Spleen (tissue), 11 donors: Measurements from ENCODE around the gene BIN2. TPM values are rescaled to one million over a fixed set of nuclear protein-coding genes. Genes with fewer than 3 reads are reported as not detected.

Experiments used
- DNase-seq: peaks from one replicate; pipeline ENCODE4 v3.0.0-alpha.2; 2020
- H3K27ac ChIP-seq, 8 donors: fragments of 200-600 bp; sonication (generic) in 7 of 8; 1 replicate in 4 of 8; 2 replicates in 4 of 8; pipeline versions ENCODE4 v1.5.0 to v1.8.0; 2016 to 2021; ENCODE audit warnings: inconsistent platforms in 4 of 8, mild to moderate bottlenecking in 4 of 8, moderate library complexity in 1 of 8
- H3K27me3 ChIP-seq, 7 donors: fragments of 200-600 bp; sonication (generic) in 6 of 7; replicated peaks in 1 of 7; 1 replicate in 4 of 7; 2 replicates in 3 of 7; pipeline versions ENCODE4 v1.5.0 to v1.8.0; 2016 to 2021; ENCODE audit warnings: inconsistent platforms in 3 of 7, mild to moderate bottlenecking in 1 of 7
- H3K36me3 ChIP-seq, 6 donors: fragments of 200-600 bp; sonication (generic) in 5 of 6; 1 replicate in 4 of 6; 2 replicates in 2 of 6; pipeline versions ENCODE4 v1.5.0 to v1.8.0; 2016 to 2021; ENCODE audit warnings: inconsistent platforms in 2 of 6
- H3K4me1 ChIP-seq, 6 donors: fragments of 200-600 bp; sonication (generic) in 5 of 6; 1 replicate in 3 of 6; 2 replicates in 3 of 6; pipeline versions ENCODE4 v1.5.0 to v1.8.0; 2016 to 2021; ENCODE audit warnings: inconsistent platforms in 3 of 6
- H3K4me3 ChIP-seq, 8 donors: fragments of 200-600 bp; sonication (generic) in 7 of 8; 1 replicate in 4 of 8; 2 replicates in 4 of 8; pipeline versions ENCODE4 v1.5.0 to v1.8.0; 2016 to 2021; ENCODE audit warnings: inconsistent platforms in 4 of 8, mild to moderate bottlenecking in 4 of 8, moderate library complexity in 2 of 8
- H3K9me3 ChIP-seq, 8 donors: fragments of 200-600 bp; sonication (generic) in 7 of 8; 1 replicate in 4 of 8; 2 replicates in 4 of 8; pipeline versions ENCODE4 v1.5.0 to v1.8.0; 2016 to 2021; ENCODE audit warnings: inconsistent platforms in 4 of 8
- POLR2A ChIP-seq, 3 donors: fragments of 450-650 bp; IDR thresholded peaks; one replicate each; pipeline ENCODE4 v1.5.1; 2017; ENCODE audit warnings: antibody characterized with exemption in 3 of 3, mild to moderate bottlenecking in 1 of 3
- POLR2AphosphoS5 ChIP-seq, 3 donors: sonication (generic); formaldehyde crosslinking; IDR thresholded peaks; one replicate each; pipeline ENCODE4 v1.5.1; 2017; ENCODE audit warnings: antibody characterized with exemption in 3 of 3
- intact Hi-C: fragments of 100-400 bp; cut with DNase I; formaldehyde crosslinking; loops from one replicate; pipeline ENCODE4 v1.15.0; 2023; ENCODE audit warnings: low total_unique reads
- polyA plus RNA-seq, 3 donors: library from polyadenylated mRNA; stranded (reverse); fragments of 200-250 nt; gene quantifications; one replicate each; pipeline ENCODE4 v1.2.1, GENCODE V29; 2013
- total RNA-seq, 7 donors: library from RNA; depleted of rRNA in 3 of 7; stranded (reverse); fragments of >200 nt in 3 of 7; fragmentation: NEBNext Ultra II Directional in 4 of 7; extraction: Animal tissue kit (Norgen Biotek cat#: 25700) in 4 of 7; gene quantifications; one replicate each; pipeline versions ENCODE4 v1.1.0 to v1.2.1, GENCODE V29; 2016 to 2021
- TF ChIP-seq, protein P1 (sequence below), 11 experiments: fragments of 200-600 bp in 7 of 11; fragments of 450-650 bp in 4 of 11; sonication (generic) in 4 of 11; IDR thresholded peaks in 8 of 11; conservative IDR thresholded peaks in 3 of 11; 1 replicate in 7 of 11; 2 replicates in 4 of 11; pipeline versions ENCODE4 v1.4.0 to v1.8.0; 2016 to 2021; ENCODE audit warnings: antibody characterized with exemption in 11 of 11, inconsistent platforms in 4 of 11, mild to moderate bottlenecking in 1 of 11
- donor health status: healthy with polysubstance abuse.
- donor health status: DM: no; HTN: no; CAD: no; lungs with moderate emphysema.
- donor health status: DM: no; HTN: no; CAD: no.
- donor health status: Bipolar disorder and iron deficiency.
- donor health status: healthy.
- donor health status: DM: no; HTN: no; CAD: no.
- donor health status: DM: yes; HTN: yes; CAD: no.

The BIN2 gene
- total and polyA plus RNA-seq, 10 donors, result 23.3 to 116 (median 80.3) TPM

DNA sequence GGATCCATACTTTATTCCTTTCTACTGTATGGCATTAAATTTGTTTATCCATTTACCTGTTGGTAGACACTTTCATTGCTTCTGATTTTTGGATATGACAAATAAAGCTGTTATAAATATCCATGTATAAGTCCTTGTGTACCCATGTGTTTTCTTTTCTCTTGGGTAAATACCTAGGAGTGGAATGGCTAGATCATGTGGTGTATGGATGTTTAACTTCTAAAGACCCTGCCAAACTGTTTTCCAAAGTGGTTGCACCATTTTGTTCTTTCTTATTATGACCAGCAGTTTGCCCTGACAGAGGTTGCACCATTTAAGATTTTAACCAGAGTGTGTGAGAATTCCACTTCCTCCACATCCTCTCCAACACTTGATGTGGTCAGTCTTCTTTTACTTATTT is 91.3 kb downstream of the BIN2 start:
- intact Hi-C loops, result no loop called here
- TF ChIP-seq, protein P1, sequence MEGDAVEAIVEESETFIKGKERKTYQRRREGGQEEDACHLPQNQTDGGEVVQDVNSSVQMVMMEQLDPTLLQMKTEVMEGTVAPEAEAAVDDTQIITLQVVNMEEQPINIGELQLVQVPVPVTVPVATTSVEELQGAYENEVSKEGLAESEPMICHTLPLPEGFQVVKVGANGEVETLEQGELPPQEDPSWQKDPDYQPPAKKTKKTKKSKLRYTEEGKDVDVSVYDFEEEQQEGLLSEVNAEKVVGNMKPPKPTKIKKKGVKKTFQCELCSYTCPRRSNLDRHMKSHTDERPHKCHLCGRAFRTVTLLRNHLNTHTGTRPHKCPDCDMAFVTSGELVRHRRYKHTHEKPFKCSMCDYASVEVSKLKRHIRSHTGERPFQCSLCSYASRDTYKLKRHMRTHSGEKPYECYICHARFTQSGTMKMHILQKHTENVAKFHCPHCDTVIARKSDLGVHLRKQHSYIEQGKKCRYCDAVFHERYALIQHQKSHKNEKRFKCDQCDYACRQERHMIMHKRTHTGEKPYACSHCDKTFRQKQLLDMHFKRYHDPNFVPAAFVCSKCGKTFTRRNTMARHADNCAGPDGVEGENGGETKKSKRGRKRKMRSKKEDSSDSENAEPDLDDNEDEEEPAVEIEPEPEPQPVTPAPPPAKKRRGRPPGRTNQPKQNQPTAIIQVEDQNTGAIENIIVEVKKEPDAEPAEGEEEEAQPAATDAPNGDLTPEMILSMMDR (IDR thresholded peaks at IDR 0.05 in 8 of 11, conservative IDR thresholded peaks at IDR 0.05 in 3 of 11), result no peak
- TF ChIP-seq POLR2A (IDR thresholded peaks at IDR 0.05) (no peak), POLR2AphosphoS5 (IDR thresholded peaks at IDR 0.05) (no peak)
- H3K9me3 ChIP-seq, result no peaks in the 10 kb centered on the region

More for the DNA sequence above, 91.3 kb downstream of the BIN2 start:
- Histone ChIP-seq H3K4me3 (no peak overlapping the region), H3K27ac (no peak overlapping the region), H3K36me3 (no peaks in the 10 kb centered on the region), H3K27me3 (no peaks in the 10 kb centered on the region), H3K4me1 (peaks cover 0 to 8% (median under 1%) of the 10 kb centered on the region in 6 donors)
- no peak for DNase-seq

Other genes with a start within 250 kb of the BIN2 start
- gene CSRNP2, start 240.6 kb downstream of the BIN2 start, total RNA-seq, result 10 to 100 TPM; 17.9 to 41.8 (median 26.2) TPM
- gene CSRNP2, start 240.6 kb downstream of the BIN2 start, polyA plus RNA-seq, result 1 to 10 TPM; 3.7 to 7.1 (median 5.0) TPM
- gene TFCP2, start 151.0 kb downstream of the BIN2 start, total RNA-seq, result 10 to 100 TPM; 17.9 to 33.1 (median 24.8) TPM
- gene TFCP2, start 151.0 kb downstream of the BIN2 start, polyA plus RNA-seq, result 10 to 100 TPM; 10.2 to 13.8 (median 10.9) TPM
- 10 to 100 TPM; 17.1 to 27.1 (median 20.5) TPM for gene POU6F1, start 106.1 kb downstream of the BIN2 start, total RNA-seq
- gene POU6F1, start 106.1 kb downstream of the BIN2 start, polyA plus RNA-seq, result 10 to 100 TPM in 2 of 3 donors, 1 to 10 TPM in 1; 3.9 to 14.7 (median 10.0) TPM
- 100 to 1,000 TPM; 237 to 493 (median 306) TPM for gene DAZAP2, start 85.3 kb downstream of the BIN2 start, total RNA-seq
- gene DAZAP2, start 85.3 kb downstream of the BIN2 start, polyA plus RNA-seq, result 100 to 1,000 TPM; 181 to 329 (median 237) TPM
- gene SMAGP, start 53.8 kb downstream of the BIN2 start, total RNA-seq, result 10 to 100 TPM in 5 of 7 donors, 1 to 10 TPM in 2; 8.6 to 18.1 (median 13.4) TPM
- gene SMAGP, start 53.8 kb downstream of the BIN2 start, polyA plus RNA-seq, result 10 to 100 TPM in 1 of 3 donors, 1 to 10 TPM in 2; 8.2 to 10.8 (median 9.5) TPM
- not detected for gene CELA1, start 22.5 kb upstream of the BIN2 start, total RNA-seq
- gene CELA1, start 22.5 kb upstream of the BIN2 start, polyA plus RNA-seq, result under 1 TPM in 1 of 3 donors, not detected in 2; 0.21 TPM
- 10 to 100 TPM; 15.6 to 29.4 (median 21.7) TPM for gene GALNT6, start 67.2 kb upstream of the BIN2 start, total RNA-seq
- 1 to 10 TPM; 5.8 to 8.5 (median 6.8) TPM for gene GALNT6, start 67.2 kb upstream of the BIN2 start, polyA plus RNA-seq
- 1 to 10 TPM; 4.3 to 9.7 (median 5.7) TPM for gene SLC4A8, start 100.7 kb upstream of the BIN2 start, total RNA-seq
- gene SLC4A8, start 100.7 kb upstream of the BIN2 start, polyA plus RNA-seq, result 1 to 10 TPM in 2 of 3 donors, under 1 TPM in 1; 0.88 to 1.8 (median 1.4) TPM